ENCODE data around the gene NPC1. TPM values are rescaled to one million over a fixed set of nuclear protein-coding genes. Genes with fewer than 3 reads are reported as not detected.

The NPC1 gene
- total RNA-seq, 4 donors from 2014 or later: 62.8 to 96.4 (median 77.3) TPM

- 80 to 92% methylated on average over 5 of the region's 5 CpGs for WGBS, 2 donors
- Histone ChIP-seq H3K27ac (no peak overlapping the region), H3K4me1 (no peaks in the 10 kb centered on the region), H3K27me3 (no peaks in the 10 kb centered on the region), H3K36me3 (peaks cover 4 to 100% (median 45%) of the 10 kb centered on the region in 3 donors), H3K4me3 (no peak overlapping the region), H3K9me3 (no peaks in the 10 kb centered on the region)
- TF ChIP-seq POLR2A (IDR thresholded peaks at IDR 0.05) (no peak), EP300 (IDR thresholded peaks at IDR 0.05) (no peak)
- TF ChIP-seq, protein P1, sequence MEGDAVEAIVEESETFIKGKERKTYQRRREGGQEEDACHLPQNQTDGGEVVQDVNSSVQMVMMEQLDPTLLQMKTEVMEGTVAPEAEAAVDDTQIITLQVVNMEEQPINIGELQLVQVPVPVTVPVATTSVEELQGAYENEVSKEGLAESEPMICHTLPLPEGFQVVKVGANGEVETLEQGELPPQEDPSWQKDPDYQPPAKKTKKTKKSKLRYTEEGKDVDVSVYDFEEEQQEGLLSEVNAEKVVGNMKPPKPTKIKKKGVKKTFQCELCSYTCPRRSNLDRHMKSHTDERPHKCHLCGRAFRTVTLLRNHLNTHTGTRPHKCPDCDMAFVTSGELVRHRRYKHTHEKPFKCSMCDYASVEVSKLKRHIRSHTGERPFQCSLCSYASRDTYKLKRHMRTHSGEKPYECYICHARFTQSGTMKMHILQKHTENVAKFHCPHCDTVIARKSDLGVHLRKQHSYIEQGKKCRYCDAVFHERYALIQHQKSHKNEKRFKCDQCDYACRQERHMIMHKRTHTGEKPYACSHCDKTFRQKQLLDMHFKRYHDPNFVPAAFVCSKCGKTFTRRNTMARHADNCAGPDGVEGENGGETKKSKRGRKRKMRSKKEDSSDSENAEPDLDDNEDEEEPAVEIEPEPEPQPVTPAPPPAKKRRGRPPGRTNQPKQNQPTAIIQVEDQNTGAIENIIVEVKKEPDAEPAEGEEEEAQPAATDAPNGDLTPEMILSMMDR (IDR thresholded peaks at IDR 0.05): no peak
- DNase-seq (ENCODE audit: low spot score in 2 of 2): no peak
Observed at GRCh38 chr18:23536204-23536603, 50.1 kb downstream of the NPC1 start.

GRCh38 chr18:23534276-23534675, 52.0 kb downstream of the NPC1 start:
- H3K27ac ChIP-seq: no peak overlapping the region
- peaks cover 0 to 100% (median 45%) of the 10 kb centered on the region in 3 donors for H3K36me3 ChIP-seq
- TF ChIP-seq EP300 (IDR thresholded peaks at IDR 0.05) (no peak), POLR2A (IDR thresholded peaks at IDR 0.05) (no peak)
- TF ChIP-seq, protein P1 (IDR thresholded peaks at IDR 0.05): no peak
- no peaks in the 10 kb centered on the region for H3K27me3 ChIP-seq
- no peak overlapping the region for H3K4me3 ChIP-seq
- 93 to 95% methylated on average over 16 of the region's 16 CpGs for WGBS, 2 donors
- DNase-seq (ENCODE audit: low spot score in 2 of 2): no peak
- H3K9me3 ChIP-seq: no peaks in the 10 kb centered on the region
- no peaks in the 10 kb centered on the region for H3K4me1 ChIP-seq

GRCh38 chr18:23532848-23533247, 53.5 kb downstream of the NPC1 start:
- H3K27ac ChIP-seq: no peak overlapping the region
- TF ChIP-seq POLR2A (IDR thresholded peaks at IDR 0.05) (no peak), EP300 (IDR thresholded peaks at IDR 0.05) (no peak)
- TF ChIP-seq, protein P1 (IDR thresholded peaks at IDR 0.05): no peak
- peaks cover 0 to 100% (median 43%) of the 10 kb centered on the region in 3 donors for H3K36me3 ChIP-seq
- H3K9me3 ChIP-seq: no peaks in the 10 kb centered on the region
- H3K4me3 ChIP-seq: no peak overlapping the region
- no peaks in the 10 kb centered on the region for H3K27me3 ChIP-seq
- no peak for DNase-seq (ENCODE audit: low spot score in 2 of 2)
- H3K4me1 ChIP-seq: no peaks in the 10 kb centered on the region
- WGBS, 2 donors: 76 to 77% methylated on average over 4 of the region's 4 CpGs

GRCh38 chr18:23531912-23532311, 54.4 kb downstream of the NPC1 start:
- no peak overlapping the region for H3K27ac ChIP-seq
- H3K9me3 ChIP-seq: no peaks in the 10 kb centered on the region
- H3K4me3 ChIP-seq: no peak overlapping the region
- no peaks in the 10 kb centered on the region for H3K27me3 ChIP-seq
- 92 to 96% methylated on average over 13 of the region's 13 CpGs for WGBS, 2 donors
- no peak for DNase-seq (ENCODE audit: low spot score in 2 of 2)
- TF ChIP-seq, protein P1 (IDR thresholded peaks at IDR 0.05): no peak
- TF ChIP-seq EP300 (IDR thresholded peaks at IDR 0.05) (no peak), POLR2A (IDR thresholded peaks at IDR 0.05) (no peak)
- H3K4me1 ChIP-seq: no peaks in the 10 kb centered on the region
- H3K36me3 ChIP-seq: peaks cover 0 to 100% (median 43%) of the 10 kb centered on the region in 3 donors

DNA sequence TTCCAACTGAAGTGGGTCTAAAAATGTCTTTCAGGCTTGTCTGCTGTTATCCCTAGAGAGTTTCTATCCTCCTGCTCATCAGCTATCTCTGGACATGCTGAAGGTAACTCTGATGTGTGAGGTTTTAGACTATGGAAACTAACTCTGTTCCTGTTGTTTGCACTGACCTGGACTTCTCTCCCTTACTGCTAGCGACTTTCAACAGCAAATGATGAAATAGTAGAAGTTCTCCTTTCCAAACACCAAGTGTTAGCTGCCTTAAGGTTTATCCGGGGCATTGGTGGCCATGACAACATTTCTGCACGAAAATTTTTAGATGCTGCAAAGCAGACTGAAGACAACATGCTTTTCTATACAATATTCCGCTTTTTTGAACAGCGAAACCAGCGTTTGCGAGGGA, 56.1 kb downstream of the NPC1 start:
- no peaks in the 10 kb centered on the region for H3K4me1 ChIP-seq
- 89 to 90% methylated on average over 7 of the region's 7 CpGs for WGBS, 2 donors
- TF ChIP-seq POLR2A (IDR thresholded peaks at IDR 0.05) (no peak), EP300 (IDR thresholded peaks at IDR 0.05) (no peak)
- TF ChIP-seq, protein P1 (IDR thresholded peaks at IDR 0.05): no peak
- peaks cover 0 to 100% (median 54%) of the 10 kb centered on the region in 3 donors for H3K36me3 ChIP-seq
- no peaks in the 10 kb centered on the region for H3K27me3 ChIP-seq
- no peak for DNase-seq (ENCODE audit: low spot score in 2 of 2)
- H3K27ac ChIP-seq: no peak overlapping the region
- H3K4me3 ChIP-seq: no peak overlapping the region
- no peaks in the 10 kb centered on the region for H3K9me3 ChIP-seq
